HUES64 (cell line): ENCODE measurements around the gene TMEM178B.

Experiments used
- H3K27ac ChIP-seq: 2 replicates; pipeline ENCODE4 v1.7.0; 2013; ENCODE audit warnings: low read depth, low read length, inconsistent platforms
- H3K27me3 ChIP-seq: 2 replicates; pipeline ENCODE4 v1.6.1; 2013; ENCODE audit warnings: mild to moderate bottlenecking, low read length; ENCODE audit not compliant: insufficient read depth
- H3K36me3 ChIP-seq: 2 replicates; pipeline ENCODE4 v1.6.1; 2013; ENCODE audit warnings: mild to moderate bottlenecking, low read length; ENCODE audit not compliant: insufficient read depth
- H3K4me1 ChIP-seq: 2 replicates; pipeline ENCODE4 v1.6.1; 2013; ENCODE audit warnings: mild to moderate bottlenecking, low read length, moderate library complexity; ENCODE audit not compliant: insufficient read depth
- H3K4me3 ChIP-seq: 2 replicates; pipeline ENCODE4 v1.5.1; 2013; ENCODE audit warnings: mild to moderate bottlenecking, low read length, moderate library complexity
- H3K9ac ChIP-seq: 2 replicates; pipeline ENCODE4 v1.6.1; 2013; ENCODE audit warnings: mild to moderate bottlenecking, low read depth, low read length
- H3K9me3 ChIP-seq: 2 replicates; pipeline ENCODE4 v1.6.1; 2013; ENCODE audit warnings: low read depth, low read length; ENCODE audit not compliant: insufficient read depth
- WGBS: fragments of 150-250, 120-280 bp; methylation state at CpG from one replicate; pipeline ENCODE4 v1.1.7; 2013; ENCODE audit warnings: missing lambda C conversion rate; 5-methylcytosine and 5-hydroxymethylcytosine counted together

Gene TMEM178B

GRCh38 chr7:141225916-141226618, 152.2 kb downstream of the TMEM178B start:
- Histone ChIP-seq H3K36me3 (no peaks in the 10 kb centered on the region), H3K9ac (no peak overlapping the region), H3K4me1 (no peaks in the 10 kb centered on the region), H3K27me3 (no peaks in the 10 kb centered on the region), H3K4me3 (no peak overlapping the region), H3K27ac (no peak overlapping the region), H3K9me3 (no peaks in the 10 kb centered on the region)
- 94% methylated on average over 8 of the region's 8 CpGs for WGBS

- Histone ChIP-seq H3K27me3 (no peaks in the 10 kb centered on the region), H3K27ac (no peak overlapping the region), H3K4me1 (no peaks in the 10 kb centered on the region), H3K9me3 (no peaks in the 10 kb centered on the region), H3K4me3 (no peak overlapping the region), H3K9ac (no peak overlapping the region), H3K36me3 (no peaks in the 10 kb centered on the region)
- WGBS = 74% methylated on average over 4 of the region's 4 CpGs
Measured at GRCh38 chr7:141227454-141227853, 153.6 kb downstream of the TMEM178B start.

- Histone ChIP-seq H3K9me3 (no peaks in the 10 kb centered on the region), H3K4me1 (no peaks in the 10 kb centered on the region), H3K27me3 (no peaks in the 10 kb centered on the region), H3K36me3 (no peaks in the 10 kb centered on the region), H3K27ac (no peak overlapping the region), H3K4me3 (no peak overlapping the region), H3K9ac (no peak overlapping the region)
- WGBS = 95% methylated on average over 5 of the region's 5 CpGs
Measured at GRCh38 chr7:141228482-141228881, 154.6 kb downstream of the TMEM178B start.

GRCh38 chr7:141231018-141231792, 157.3 kb downstream of the TMEM178B start:
- no peak overlapping the region for H3K27ac ChIP-seq
- H3K9ac ChIP-seq = no peak overlapping the region
- 59% methylated on average over 4 of the region's 5 CpGs for WGBS
- no peak overlapping the region for H3K4me3 ChIP-seq
- no peaks in the 10 kb centered on the region for H3K4me1 ChIP-seq
- no peaks in the 10 kb centered on the region for H3K27me3 ChIP-seq
- no peaks in the 10 kb centered on the region for H3K36me3 ChIP-seq
- H3K9me3 ChIP-seq = no peaks in the 10 kb centered on the region

GRCh38 chr7:141232286-141233051, 158.6 kb downstream of the TMEM178B start:
- Histone ChIP-seq H3K9me3 (no peaks in the 10 kb centered on the region), H3K9ac (no peak overlapping the region), H3K27ac (no peak overlapping the region), H3K36me3 (no peaks in the 10 kb centered on the region), H3K27me3 (no peaks in the 10 kb centered on the region), H3K4me1 (no peaks in the 10 kb centered on the region), H3K4me3 (no peak overlapping the region)
- WGBS = 76% methylated on average over 3 of the region's 4 CpGs

GRCh38 chr7:141234335-141235105, 160.7 kb downstream of the TMEM178B start:
- H3K36me3 ChIP-seq = no peaks in the 10 kb centered on the region
- no peaks in the 10 kb centered on the region for H3K9me3 ChIP-seq
- H3K27me3 ChIP-seq = no peaks in the 10 kb centered on the region
- H3K4me1 ChIP-seq = peaks cover 11% of the 10 kb centered on the region
- H3K4me3 ChIP-seq = no peak overlapping the region
- 90% methylated on average over 8 of the region's 8 CpGs for WGBS
- H3K27ac ChIP-seq = no peak overlapping the region
- H3K9ac ChIP-seq = no peak overlapping the region

- WGBS = 92% methylated on average over 4 of the region's 4 CpGs
- Histone ChIP-seq H3K9ac (no peak overlapping the region), H3K36me3 (no peaks in the 10 kb centered on the region), H3K27ac (no peak overlapping the region), H3K4me3 (no peak overlapping the region), H3K27me3 (no peaks in the 10 kb centered on the region), H3K9me3 (no peaks in the 10 kb centered on the region), H3K4me1 (peaks cover 11% of the 10 kb centered on the region)
Measured at GRCh38 chr7:141235656-141236055, 161.8 kb downstream of the TMEM178B start.

- WGBS = 50% methylated on average over 10 of the region's 10 CpGs
- no peak overlapping the region for H3K27ac ChIP-seq
- H3K27me3 ChIP-seq = no peaks in the 10 kb centered on the region
- H3K4me3 ChIP-seq = no peak overlapping the region
- no peaks in the 10 kb centered on the region for H3K36me3 ChIP-seq
- peaks cover 11% of the 10 kb centered on the region for H3K4me1 ChIP-seq
- no peak overlapping the region for H3K9ac ChIP-seq
- H3K9me3 ChIP-seq = no peaks in the 10 kb centered on the region
Measured at GRCh38 chr7:141238596-141239243, 164.9 kb downstream of the TMEM178B start.

GRCh38 chr7:141239661-141240060, 165.8 kb downstream of the TMEM178B start:
- Histone ChIP-seq H3K4me3 (no peak overlapping the region), H3K9me3 (no peaks in the 10 kb centered on the region), H3K36me3 (no peaks in the 10 kb centered on the region), H3K27me3 (no peaks in the 10 kb centered on the region), H3K9ac (no peak overlapping the region), H3K4me1 (peaks cover 11% of the 10 kb centered on the region), H3K27ac (no peak overlapping the region)
- WGBS = 100% methylated on average over 1 of the region's 2 CpGs

GRCh38 chr7:141242568-141242967, 168.7 kb downstream of the TMEM178B start:
- no peaks in the 10 kb centered on the region for H3K36me3 ChIP-seq
- H3K9ac ChIP-seq = no peak overlapping the region
- no peak overlapping the region for H3K27ac ChIP-seq
- peaks cover 11% of the 10 kb centered on the region for H3K4me1 ChIP-seq
- H3K27me3 ChIP-seq = no peaks in the 10 kb centered on the region
- H3K9me3 ChIP-seq = no peaks in the 10 kb centered on the region
- WGBS = 87% methylated on average over 5 of the region's 5 CpGs
- H3K4me3 ChIP-seq = no peak overlapping the region
